Adrenal gland (tissue), 5 donors: ENCODE results near the gene TBC1D32.

Experiments
- CTCF ChIP-seq, 6 experiments: fragments of 450-650 bp in 4 of 6; fragments of 200-600 bp in 2 of 6; sonication (generic) in 1 of 6; IDR thresholded peaks; 1 replicate in 5 of 6; 2 replicates in 1 of 6; pipeline versions ENCODE4 v1.5.1 to v1.8.0; 2016 to 2021; ENCODE audit warnings: antibody characterized with exemption in 6 of 6, mild to moderate bottlenecking in 2 of 6, moderate library complexity in 1 of 6
- POLR2A ChIP-seq, 2 donors: fragments of 450-650 bp; IDR thresholded peaks; one replicate each; pipeline ENCODE4 v1.6.1; 2017; ENCODE audit warnings: antibody characterized with exemption in 2 of 2, mild to moderate bottlenecking in 2 of 2, moderate library complexity in 1 of 2
- donor health status: DM: no; HTN: no; CAD: no.

DNA sequence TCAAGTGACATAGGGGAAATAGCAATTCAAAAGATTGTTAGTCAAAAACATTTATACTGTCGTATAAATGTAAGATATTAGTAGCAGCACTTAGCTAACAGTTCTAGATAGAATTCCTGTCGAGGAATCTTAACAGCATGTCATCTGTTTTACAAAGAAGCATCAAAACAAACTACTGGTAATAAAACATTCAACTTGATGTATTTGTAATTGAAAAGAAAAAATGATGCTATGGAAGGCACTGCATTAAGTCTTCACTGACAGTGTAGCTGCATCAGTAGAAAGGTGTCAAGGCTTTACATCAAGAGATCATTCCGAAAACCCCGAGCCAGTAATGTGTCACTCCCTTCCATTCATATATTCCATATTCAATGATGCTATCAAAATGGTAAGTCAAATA is 223.5 kb downstream of the TBC1D32 start:
- TF ChIP-seq POLR2A (IDR thresholded peaks at IDR 0.05): no peak
- no peak for TF ChIP-seq CTCF (IDR thresholded peaks at IDR 0.05)
